Kidney glomerular epithelial cell (primary cell): ENCODE data around the gene CALR.
"Not testable (repeated sequence)": the region's sequence is repeated elsewhere in the genome, so short reads cannot be mapped to it uniquely, and the experiment has no call there.

Experiments
- DNase-seq: peaks from one replicate; lab custom pipeline; 2025; lab: John Stamatoyannopoulos, UW

CALR gene

DNA sequence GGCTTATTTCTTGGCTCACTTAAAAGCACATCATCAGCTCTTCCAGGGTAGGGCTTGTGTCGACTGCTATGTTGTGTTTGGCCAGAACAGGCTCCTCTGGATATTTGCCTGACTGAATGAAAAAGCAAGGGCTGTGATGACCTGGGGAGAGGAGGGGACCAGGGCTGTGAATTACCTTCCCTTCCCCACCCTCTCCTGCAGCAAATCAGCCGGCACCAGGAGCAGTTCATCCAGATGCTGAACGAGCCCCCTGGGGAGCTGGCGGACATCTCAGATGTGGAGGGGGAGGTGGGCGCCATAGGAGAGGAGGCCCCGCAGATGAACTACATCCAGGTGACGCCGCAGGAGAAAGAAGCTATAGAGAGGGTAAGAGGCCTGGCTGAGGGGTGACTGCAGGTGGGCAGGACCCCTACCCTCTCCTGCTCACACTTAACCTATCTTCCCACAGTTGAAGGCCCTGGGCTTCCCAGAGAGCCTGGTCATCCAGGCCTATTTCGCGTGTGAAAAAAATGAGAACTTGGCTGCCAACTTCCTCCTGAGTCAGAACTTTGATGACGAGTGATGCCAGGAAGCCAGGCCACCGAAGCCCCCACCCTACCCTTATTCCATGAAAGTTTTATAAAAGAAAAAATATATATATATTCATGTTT lies 14.2 kb downstream of the CALR start:
- DNase-seq, result no peak

DNA sequence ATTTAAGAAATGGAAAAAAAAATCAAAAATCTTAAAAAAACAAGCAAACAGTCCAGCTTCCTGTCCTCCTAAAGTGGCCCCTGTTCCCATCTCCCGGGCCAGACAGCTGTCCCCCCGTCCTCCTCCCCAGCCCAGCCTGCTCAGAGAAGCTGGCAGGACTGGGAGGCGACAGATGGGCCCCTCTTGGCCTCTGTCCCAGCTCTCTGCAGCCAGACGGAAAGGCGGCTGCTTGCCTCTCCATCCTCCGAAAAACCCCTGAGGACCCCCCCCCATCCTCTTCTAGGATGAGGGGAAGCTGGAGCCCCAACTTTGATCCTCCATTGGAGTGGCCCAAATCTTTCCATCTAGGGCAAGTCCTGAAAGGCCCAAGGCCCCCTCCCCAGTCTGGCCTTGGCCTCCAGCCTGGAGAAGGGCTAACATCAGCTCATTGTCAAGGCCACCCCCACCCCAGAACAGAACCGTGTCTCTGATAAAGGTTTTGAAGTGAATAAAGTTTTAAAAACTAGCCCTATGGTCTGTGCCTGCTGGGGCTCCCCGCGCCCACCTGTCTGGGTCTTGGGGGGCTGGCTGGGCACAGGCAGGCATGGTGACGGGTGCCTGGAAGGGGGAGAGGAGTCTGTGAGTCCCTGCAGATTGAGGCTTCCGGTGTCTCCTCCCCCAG lies 14.9 kb downstream of the CALR start:
- no peak for DNase-seq

DNA sequence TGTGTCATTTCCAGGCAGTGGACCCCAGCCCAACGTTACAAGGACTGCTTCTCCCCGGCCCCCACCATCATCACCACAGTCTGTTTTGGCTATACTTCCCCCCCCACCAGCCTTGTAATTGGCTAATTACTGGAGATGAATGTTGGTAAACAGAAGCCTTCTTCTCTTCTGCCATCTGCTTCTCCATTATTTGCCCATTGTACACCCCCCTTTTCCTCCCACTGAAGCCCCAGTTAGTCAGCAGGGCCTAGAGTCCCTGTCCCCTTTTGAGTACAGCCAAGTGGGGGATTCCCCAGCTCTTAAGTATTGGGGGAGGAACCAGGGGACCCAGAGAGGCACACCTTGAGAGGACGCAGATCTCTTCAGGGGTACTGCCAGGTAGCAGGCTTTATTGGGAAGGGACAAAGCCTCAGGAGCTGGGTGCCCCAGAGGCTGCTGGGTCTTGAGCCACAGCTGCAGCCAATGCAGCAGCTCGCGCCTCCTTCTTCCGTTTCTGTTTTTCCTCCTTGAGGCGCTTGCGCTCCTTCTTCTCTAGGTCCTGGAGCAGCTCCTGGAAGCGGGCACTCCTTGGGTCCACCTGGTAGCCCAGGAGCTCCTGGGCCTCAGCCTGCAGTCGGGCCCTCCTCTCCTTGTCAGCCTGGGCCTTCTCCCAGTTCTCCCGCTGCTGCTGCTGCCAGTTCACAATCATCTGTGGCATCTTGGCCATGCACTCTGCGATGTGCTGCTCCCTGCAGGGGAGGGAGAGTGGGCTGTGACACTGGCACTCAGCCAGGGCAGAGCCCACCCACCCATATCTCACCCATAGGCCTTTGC lies 15.6 kb downstream of the CALR start:
- DNase-seq, result no peak

DNA sequence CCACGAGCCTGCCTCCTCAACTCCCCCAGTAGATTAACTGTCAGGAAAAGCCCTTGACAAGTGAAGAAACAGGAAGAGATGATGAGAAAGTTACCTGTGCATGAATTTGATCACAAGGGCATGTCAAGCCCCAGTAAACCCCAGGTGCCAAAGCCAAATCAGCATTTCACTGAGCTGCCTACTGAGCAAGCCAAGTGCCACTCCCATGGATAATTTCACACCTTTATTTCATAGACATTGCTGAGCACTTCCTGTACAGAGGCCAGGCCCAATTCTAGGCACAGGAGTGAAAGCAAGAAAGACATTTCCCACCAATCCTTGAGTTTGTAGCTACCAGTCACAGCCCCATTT lies 16.2 kb downstream of the CALR start:
- DNase-seq, result no peak

DNA sequence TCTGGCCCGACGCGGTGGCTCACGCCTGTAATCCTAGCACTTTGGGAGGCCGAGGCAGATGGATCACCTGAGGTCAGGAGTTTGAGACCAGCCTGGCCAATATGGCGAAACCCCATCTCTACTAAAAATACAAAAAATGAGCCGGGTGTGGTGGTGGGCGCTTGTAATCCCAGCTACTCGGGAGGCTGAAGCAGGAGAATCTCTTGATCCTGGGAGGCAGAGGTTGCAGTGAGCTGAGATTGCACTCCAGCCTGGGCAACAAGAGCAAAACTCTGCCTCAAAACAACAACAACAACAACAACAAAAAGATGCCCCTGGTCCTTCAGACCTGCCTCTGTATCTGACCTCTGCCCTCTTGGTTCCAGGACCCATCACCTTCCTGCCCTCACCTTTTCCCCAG lies 17.2 kb downstream of the CALR start:
- DNase-seq, result not testable (repeated sequence)

DNA sequence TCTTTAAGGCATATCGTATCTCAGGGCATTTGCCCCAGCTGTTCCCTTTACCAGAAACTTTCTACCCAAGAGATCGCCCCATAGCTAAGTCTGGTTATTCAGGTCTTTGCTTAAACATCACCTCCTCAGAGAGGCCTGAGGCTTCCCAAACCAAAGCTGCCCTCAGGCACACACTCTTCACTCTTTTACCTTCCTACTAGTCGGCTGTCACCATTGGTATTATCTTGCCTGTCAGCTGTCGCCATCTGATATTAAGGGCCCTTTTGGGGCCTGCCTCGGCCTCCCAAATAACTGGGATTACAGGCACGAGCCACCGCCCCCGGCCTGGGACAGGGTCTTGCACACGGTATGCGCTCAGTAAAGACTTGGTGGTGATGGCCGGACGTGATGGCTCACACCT lies 17.6 kb downstream of the CALR start:
- DNase-seq, result no peak

DNA sequence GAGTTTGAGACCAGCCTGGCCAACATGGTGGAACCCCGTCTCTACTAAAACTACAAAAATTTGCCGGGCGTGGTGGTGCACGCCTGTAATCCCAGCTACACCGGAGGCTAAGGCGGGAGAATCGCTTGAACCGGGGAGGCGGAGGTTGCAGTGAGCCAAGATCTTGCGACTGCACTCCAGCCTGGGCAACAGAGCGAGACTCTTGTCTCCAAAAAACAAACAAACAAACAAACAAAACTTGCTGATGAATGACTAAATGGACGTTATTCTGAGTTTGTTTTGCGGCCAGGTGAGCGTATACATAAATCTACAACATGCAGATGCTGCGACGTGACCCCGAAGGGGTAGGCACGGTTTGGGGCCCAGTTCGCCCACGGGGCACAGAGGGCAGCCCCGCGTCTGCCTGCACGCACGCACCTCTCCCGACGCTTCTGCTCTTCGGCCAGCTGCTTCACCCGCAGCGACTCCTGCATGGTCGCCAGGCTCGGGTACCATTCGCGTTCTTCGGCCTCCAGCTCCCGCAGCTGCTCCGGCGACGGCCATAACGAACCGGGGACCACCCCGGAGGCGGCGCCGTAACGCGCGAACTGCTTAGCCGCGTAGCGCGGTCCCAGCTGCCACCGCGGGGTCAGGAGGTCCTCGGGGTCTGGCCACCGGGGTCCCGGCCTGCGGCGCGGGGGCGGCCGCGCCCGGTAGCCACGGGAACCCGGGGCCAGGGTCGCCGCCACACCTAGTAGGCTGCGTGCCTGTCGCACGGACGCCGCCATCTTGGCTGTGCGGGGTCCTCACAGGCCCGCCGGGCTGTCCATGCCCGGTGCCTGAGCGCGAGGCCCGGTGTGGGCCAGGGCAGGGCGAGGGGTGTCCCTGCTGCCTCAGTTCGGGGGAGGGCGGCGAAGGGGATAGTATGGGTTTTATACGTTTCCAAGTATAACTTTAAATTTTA lies 18.3 kb downstream of the CALR start, which contains the start of gene GADD45GIP1:
Gene GADD45GIP1, minus strand, starts transcription at position 778 of the 943 bp plus-strand sequence. Its CDS starts 11 bp downstream, at position 767.
- peak; percentile 35 for DNase-seq

DNA sequence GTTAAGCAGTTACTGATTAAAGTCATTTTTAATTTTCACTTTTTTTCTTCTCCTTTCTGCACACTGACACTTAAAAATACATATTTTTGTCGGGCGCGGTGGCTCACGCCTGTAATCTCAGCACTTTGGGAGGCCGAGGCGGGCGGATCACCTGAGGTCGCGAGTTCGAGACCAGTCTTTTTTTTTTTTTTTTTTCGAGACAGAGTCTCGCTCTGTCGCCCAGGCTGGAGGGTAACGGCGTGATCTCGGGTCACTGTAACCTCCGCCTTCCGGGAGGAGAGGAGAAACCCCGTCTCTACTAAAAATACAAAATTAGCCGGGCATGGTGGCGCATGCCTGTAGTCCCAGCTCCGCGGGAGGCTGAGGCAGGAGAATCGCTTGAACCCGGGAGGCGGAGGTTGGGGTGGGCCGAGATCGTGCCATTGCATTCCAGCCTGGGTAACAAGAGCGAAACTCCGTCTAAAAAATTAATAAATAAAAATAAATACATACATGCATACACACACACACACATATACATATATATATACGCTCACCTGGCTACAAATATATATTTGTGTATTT lies 19.1 kb downstream of the CALR start:
- DNase-seq, result not testable (repeated sequence)

DNA sequence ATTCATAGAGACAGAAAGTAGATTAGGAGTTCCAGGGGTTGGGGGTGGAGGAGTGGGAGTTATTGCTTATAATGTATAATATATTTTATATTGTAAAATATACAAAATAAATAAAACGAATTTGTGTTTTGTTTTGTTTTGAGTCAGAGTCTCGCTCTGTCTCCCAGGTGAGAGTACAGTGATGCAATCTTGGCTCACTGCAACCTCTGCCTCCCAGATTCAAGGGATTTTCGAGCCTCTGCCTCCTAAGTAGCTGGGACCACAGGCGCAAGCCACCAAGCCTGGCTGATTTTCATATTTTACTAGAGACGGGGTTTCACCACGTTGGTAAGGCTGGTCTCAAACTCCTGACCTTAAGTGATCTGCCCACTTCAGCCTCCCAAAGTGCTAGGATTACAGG lies 21.1 kb downstream of the CALR start:
- no peak for DNase-seq

DNA sequence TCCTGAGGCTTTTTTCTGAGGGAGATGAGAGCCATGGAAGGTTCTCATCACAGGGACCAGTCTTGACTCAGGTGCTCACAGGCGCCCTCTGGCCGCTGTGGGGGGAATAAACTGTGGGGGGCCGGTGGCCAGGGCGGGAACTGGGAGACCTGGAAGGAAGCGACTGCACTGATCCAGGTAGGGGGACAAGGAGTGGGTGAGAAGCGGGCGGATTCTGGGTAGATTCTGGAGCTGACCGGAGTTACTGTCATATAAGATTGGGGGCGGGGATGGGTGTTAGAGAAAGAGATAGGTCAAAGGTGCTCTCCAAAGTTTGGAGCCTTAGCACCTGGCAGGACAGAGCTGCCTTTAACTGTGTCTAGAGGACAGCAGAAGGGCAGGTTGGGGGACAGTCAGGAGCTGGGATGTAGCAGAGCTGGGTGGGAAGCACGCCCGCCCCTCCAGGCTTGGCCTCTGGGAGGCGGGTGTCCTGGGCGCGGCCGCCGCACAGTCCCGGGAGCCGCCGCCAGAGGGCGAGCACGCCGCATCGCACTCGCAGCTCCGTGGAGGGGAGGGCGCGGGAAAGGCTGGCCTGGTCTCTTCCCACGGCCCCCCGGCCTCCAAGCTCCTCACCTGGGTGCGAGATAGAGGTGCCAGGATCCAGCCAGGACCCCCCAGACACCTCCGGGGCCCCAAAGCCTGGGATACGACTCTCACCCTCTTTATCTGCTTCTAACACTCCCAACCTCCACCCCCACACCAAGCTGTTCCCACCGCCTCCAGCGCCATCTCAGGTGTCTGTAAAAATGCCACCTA lies 26.8 kb downstream of the CALR start:
- DNase-seq, result peak; percentile 49

DNA sequence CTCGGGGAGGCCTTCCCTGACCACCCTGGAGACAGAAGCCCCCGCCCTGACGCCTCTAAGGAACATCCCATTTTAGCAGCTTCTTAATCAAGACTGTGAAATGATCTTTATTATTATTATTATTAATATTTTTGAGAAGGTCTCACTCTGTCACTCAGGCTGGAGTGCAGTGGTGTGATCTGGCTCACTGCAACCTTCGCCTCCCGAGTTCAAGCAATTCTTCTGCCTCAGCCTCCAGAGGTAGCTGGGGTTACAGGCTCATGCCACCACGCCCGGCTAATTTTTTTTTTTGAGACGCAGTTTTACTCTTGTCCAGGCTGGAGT lies 27.4 kb downstream of the CALR start:
- DNase-seq, result no peak

DNA sequence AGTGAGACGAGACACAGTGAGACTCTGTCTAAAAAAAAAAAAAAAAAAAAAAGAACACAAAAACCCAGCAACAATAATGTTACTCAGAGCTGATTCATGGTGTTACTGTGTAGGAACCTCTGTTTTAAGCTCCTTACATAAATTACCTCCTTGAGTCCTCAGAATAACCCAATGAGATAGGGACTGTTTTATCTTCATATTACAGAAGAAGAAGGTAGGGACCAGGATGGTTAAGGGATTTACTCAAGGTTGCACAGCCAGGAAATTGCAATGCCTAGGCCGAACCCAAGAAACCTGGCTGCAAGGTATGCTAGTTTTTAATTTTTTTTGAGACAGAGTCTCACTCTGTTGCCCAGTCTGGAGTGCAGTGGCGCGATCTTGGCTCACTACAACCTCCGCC lies 29.5 kb downstream of the CALR start:
- no peak for DNase-seq

DNA sequence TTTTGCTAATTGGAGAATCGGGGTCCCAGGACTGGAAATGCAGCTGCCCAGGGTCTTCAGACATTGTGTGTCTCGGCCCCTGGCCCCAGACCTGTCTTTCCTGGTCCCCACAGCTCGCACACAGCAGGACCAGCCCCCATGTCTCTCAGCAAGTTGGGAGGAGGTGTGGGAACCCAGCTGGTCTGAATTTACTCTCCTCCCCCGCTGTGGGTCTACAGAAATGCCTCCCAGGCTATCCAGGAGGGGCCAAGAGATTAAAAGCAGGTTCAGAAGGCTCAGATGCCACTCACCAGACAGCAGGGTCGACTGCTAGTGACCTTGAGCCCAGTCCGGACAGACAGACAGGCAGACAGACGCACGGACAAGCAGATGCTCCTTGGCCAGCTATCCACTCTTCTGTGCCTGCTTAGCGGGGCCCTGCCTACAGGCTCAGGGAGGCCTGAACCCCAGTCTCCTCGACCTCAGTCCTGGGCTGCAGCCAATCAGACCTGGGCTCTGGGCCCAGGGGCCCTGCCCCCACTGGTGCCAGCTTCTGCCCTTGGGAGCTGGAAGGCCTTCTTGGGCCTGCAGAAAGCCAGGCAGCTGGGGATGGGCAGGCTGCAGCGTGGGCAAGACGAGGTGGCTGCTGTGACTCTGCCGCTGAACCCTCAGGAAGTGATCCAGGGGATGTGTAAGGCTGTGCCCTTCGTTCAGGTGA lies 31.0 kb downstream of the CALR start, which contains the start of gene DAND5:
Gene DAND5, plus strand, starts transcription at position 285 of the 697 bp plus-strand sequence. Its CDS starts 85 bp downstream, at position 370.
- no peak for DNase-seq

DNA sequence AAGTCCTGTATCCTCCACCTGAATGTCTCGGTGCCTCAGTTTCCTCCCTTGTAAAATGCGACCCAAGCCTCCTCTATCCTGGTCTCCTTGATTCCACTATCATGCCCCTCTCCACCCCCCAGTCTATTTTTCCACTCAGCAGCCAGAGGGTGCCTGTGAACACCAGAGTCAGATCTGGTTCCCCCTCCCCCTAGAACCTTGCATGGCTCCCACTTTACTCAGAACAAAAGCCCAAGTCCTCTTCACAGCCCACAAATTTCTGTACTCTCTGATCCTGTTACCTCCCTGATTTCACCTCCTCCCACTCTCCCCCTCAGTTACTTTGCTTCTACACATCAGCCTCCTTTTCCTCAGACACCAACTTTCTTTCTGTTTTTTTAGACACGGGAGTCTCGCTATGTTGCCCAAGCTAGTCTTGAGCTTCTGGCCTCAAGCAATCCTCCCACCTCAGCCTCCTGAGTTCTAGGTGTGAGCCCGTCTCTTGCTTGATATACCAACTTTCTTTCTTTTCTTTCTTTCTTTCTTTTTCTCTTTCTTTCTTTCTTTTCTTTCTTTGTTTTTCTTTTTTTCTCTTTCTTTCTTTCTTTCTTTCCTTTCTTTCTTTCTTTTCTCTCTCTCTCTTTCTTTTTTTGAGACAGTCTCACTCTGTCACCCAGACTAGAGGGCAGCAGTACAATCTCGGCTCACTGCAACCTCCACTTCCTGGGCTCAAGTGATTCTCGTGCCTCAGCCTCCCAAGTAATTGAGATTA lies 31.8 kb downstream of the CALR start:
- DNase-seq, result no peak

DNA sequence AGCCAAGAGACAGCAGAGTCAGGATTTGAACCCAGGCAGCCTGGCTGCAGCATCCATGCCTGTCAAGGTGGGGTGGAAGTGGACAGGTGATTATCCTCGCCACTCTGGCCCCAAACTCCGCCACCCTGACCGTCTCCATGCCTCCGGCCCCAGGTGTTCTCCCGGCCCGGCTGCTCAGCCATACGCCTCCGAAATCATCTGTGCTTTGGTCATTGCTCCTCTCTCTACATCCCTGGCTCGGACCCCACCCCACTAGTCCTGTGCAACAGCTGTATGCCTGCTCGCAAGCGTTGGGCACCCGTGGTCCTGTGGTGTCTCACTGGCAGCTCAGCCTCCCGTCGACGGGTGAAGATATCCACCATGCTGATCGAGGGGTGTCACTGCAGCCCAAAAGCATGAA lies 34.8 kb downstream of the CALR start:
- DNase-seq, result no peak

DNA sequence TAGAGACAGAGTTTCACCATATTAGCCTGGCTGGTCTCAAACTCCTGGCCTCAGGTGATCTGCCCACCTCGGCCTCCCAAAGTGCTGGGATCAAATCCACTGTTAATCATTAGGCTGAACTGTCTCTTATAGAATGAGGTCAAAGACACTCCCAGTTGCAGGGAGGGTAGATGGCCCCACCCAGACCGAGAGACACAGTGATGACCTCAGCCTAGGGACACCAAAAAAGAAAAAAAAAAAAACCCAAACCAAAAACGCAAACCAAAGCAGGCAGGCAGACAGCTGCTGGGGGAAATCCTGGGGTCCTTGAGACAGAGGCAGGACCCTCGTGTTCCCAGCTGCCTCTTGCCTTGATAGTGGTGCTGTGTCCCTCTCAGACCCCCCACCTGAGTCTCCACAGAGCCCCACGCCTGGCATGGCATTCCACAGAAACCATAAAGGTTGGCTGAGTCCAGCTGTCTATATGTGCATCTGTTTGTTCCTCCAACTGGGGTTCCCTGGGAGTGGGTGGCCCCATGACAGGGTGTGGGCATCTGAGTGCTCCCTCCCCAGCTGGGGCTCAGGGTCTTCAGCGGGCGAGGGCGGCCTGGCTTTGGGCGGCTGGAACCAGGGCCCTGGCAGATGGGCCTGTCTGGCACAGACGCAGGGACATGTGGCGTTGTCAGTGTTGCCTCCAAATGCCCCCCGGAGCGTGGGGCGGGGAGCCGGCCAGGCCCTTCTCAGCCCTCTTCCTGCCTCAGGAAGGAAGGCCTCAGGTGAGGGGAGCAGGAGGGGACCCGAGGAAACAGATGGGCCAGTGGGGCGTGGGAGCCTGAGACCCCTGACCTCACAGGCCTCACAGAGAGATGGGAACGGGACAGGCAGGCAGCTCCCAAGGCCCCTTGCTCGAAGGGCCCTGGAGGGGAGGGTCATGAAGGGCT lies 36.2 kb downstream of the CALR start:
- no peak for DNase-seq

DNA sequence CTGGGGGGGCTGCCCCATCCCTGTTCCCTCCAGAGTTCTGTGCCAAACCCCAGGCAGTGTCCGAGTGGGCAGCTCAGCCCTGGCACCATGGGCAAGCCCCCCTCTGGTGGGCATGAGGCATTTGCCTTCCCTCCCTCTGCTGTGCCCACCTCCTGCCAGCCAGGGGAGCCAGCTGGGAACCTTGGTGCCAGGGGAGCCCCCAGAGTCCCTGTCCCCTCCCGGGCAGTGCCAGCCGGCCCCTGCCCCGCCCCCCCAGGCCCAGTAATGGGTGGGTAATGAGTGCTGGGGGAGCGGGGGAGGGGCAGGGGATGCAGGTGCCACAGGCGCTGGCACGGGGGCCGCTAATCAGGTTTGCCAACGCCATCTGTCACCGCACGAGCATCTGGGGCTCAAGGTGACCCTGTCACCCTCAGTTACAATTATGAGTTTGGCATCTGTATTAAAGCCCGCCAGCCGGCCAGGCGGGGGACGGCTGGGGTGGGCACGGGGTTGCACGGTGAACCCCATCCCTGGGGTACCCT lies 36.9 kb downstream of the CALR start:
- no peak for DNase-seq

DNA sequence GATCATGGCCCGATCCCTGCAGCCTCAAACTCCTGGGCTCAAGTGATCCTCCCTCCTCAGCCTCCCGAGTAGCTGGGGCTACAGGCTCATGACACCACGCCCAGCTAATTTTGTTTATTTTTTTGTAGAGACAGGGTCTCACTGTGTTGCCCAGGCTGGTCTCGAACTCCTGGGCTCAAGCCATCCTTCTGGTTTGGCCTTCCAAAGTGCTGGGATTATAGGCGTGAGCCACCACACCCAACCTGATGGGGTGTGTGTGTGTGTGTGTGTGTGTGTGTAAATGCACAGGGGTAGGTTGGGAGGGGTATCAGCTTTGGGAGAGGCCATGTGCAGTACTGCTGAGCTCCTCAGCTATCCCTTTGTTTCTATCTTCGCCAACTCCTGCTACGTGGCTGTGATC lies 37.7 kb downstream of the CALR start:
- DNase-seq, result not testable (repeated sequence)
